SK-N-DZ (cell line): ENCODE measurements around the gene LANCL2. TPM values are rescaled to one million over a fixed set of nuclear protein-coding genes. Genes with fewer than 3 reads are reported as not detected.
"Not testable (repeated sequence)": the region's sequence is repeated elsewhere in the genome, so short reads cannot be mapped to it uniquely, and the experiment has no call there.

Experiments
- DNase-seq: peaks from one replicate; pipeline ENCODE4 v3.0.0-alpha.2; 2015; ENCODE audit warnings: low spot score
- polyA plus RNA-seq, 2 experiments: library from polyadenylated mRNA; depleted of rRNA; stranded (reverse); fragments of >200 nt; gene quantifications; 2 replicates each; pipeline ENCODE4 v1.2.3, GENCODE V29; 2014

The LANCL2 gene, protein sequence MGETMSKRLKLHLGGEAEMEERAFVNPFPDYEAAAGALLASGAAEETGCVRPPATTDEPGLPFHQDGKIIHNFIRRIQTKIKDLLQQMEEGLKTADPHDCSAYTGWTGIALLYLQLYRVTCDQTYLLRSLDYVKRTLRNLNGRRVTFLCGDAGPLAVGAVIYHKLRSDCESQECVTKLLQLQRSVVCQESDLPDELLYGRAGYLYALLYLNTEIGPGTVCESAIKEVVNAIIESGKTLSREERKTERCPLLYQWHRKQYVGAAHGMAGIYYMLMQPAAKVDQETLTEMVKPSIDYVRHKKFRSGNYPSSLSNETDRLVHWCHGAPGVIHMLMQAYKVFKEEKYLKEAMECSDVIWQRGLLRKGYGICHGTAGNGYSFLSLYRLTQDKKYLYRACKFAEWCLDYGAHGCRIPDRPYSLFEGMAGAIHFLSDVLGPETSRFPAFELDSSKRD
- polyA plus RNA-seq (2014; cell fraction: cytosol; rRNA removed), result 9.3 and 9.9 TPM in 2 replicates
- polyA plus RNA-seq (2014; cell fraction: nucleus; rRNA removed), result 5.9 and 8.8 TPM in 2 replicates

GRCh38 chr7:55365205-55365674, at the start of gene LANCL2:
LANCL2 (plus strand) TSS chr7:55365337; CDS start chr7:55366026, 689 bp downstream.
- DNase-seq, result no peak

DNA sequence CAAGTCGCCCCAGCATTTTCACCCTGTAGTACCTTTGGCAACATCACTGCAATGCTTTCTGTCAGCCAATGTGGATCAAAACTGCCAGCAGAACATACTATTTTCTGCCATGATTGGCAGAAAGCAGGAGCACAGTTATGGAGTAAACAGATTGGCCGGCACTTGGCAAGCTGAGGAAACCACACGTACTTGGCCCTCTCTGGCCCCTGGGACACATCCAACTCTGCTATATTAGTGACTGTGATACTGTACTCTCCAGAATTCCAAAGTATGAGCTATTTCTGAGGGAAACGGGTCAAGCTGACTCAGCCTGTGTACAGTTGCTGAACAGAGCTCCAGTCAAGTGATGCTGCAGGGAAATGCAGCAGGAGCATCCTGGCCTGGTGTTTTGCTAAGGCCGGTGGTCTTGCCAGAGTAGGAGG, 39.8 kb upstream of the LANCL2 start:
- DNase-seq, result no peak

GRCh38 chr7:55326081-55326835, 38.9 kb upstream of the LANCL2 start:
- no peak for DNase-seq

GRCh38 chr7:55326945-55327626, 38.1 kb upstream of the LANCL2 start:
- DNase-seq, result no peak

- DNase-seq, result no peak
Measured at GRCh38 chr7:55335151-55335550, 30.0 kb upstream of the LANCL2 start.

- no peak for DNase-seq
Measured at GRCh38 chr7:55335786-55336185, 29.4 kb upstream of the LANCL2 start.

- DNase-seq, result no peak
Measured at GRCh38 chr7:55336540-55336939, 28.6 kb upstream of the LANCL2 start.

DNA sequence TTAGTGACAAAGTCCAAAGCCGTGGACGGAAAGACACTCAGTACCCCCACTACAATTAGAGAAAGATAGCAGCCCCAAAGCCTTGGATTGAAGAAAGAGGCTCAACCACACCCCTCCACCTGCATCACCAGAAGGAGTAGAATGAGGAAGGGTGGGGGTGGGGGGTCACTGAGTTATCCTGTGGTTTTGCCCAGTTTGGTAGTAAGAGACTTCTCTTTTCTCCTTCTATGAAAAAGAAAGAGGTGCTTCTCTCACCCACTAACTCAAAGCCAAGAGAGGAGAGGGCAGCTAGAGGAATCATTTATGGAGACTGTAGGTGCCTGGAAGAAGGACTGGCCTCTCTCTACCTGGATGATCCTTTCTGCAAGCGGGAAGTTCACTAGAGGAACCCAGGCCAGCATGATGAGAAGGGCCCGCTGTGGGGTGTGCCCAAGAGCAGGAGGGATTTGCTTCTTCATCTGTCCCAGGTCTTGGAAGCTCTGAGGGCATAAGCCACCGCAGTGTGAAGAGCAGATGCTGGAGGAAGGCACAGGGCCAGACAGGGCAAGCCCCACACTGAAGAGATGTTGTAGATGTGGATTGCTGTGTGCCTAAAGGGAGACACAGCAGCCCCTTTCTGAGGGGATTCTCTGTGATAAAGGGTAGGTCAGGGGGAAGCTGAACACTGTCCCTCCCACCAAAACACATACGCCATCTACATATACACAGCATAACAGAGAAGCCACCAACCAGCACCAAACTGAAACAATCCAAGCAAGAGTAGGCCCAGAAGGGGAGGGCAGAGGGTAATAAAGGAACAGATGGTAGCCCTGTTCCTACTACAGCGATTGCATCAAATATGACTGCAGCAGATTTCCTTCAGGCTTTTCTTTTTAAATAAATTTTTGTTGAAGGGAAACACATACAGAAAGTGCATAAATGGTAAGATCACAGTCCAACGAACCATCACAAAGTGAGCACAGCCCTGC, 25.8 kb upstream of the LANCL2 start:
- no peak for DNase-seq

- DNase-seq, result no peak
Measured at GRCh38 chr7:55342216-55342871, 22.8 kb upstream of the LANCL2 start.

GRCh38 chr7:55343002-55343781, 21.9 kb upstream of the LANCL2 start:
- no peak for DNase-seq

DNA sequence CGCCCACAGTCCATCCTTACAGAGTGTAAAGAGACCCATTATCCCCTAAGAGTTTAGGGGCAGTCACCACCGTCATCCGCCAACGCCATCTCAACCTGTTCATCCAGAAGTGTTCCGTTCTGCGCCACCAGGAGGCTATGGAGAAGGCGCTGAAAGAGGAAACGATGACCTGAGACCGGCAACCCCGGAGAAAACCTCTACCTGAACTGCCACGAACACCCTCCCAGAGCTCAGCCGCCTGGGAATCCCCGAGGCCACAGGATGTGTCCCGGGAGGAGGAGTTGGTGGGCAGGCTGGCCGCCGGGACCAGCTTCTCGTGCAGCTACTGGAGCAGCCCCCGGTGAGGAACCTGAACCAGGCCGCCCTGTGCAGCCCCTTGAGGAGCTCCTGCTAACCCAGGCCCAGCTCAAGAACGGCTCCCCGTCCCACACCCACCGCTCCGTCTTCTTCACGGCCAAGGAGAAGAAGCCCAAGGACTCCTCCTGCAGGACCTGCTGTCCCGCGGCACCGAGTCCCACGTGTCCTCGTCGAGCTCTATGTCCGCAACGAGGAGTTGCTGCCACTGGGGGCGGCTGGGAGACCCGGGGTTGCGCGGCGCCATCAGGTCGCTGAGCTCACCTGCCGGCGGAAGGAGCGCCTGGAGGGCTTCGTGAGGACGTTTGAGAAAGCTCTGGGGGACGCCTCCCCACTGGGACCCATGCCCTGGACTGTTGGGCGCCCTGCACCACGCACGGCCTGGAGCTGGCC, 21.1 kb upstream of the LANCL2 start:
- no peak for DNase-seq

DNA sequence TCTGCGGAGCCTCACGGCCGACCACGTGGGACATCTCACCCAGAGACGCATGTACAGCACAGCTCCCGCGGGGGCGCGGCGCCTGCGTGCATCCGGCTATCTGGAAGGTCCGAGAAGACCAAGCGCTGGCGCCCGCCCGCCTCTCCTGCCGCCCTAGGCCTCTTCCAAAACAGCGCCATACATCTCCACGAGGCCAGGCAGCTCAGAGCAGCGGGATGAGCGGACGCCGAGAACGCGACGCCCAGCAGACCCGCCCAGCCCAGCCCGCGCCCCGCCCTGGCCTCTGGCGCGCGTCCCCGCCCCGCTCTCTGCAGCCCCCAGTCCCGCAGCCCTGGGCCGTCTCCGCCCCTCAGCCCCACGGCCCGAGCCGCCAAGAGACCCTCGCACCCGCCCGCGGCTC, 20.3 kb upstream of the LANCL2 start:
- no peak for DNase-seq

DNA sequence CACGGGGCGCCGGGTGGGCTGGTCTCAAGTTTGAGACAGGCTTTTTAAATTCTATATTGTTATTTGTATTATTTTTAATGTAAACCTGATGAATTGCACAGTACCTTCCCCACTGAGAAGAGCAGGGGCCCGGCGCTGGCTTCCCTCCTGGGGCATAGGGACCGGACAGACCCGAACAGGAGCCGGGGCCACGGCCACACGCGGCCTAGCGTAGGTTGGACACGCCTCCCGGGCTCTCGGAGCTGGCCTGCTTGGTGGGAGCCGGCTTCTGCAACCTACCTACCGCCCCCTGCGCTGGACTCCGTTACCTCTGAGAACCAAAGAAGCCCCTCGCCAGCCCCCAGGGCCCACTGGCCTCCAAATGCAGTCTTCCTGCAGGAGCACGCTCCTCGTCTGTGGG, 19.8 kb upstream of the LANCL2 start:
- no peak for DNase-seq

- no peak for DNase-seq
Measured at GRCh38 chr7:55348502-55348901, 16.6 kb upstream of the LANCL2 start.

GRCh38 chr7:55349121-55349520, 16.0 kb upstream of the LANCL2 start:
- no peak for DNase-seq

DNA sequence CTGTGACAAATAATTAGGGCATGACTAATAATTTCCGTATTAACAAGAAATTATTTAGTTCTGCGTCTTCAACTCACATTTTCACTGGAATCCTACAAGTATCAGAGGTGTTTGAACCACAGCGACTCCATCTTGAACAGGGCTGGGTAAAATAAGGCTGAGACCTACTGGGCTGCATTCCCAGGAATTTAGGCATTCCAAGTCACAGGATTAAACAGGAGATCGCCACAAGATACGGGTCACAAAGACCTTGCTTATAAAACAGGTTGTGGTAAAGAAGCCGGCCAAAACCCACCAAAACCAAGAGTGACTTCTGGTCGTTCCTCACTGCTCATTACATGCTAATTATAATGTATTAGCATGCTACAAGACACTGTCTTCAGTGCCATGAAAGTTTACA, 14.9 kb upstream of the LANCL2 start:
- no peak for DNase-seq

- no peak for DNase-seq
Measured at GRCh38 chr7:55351263-55351662, 13.9 kb upstream of the LANCL2 start.

DNA sequence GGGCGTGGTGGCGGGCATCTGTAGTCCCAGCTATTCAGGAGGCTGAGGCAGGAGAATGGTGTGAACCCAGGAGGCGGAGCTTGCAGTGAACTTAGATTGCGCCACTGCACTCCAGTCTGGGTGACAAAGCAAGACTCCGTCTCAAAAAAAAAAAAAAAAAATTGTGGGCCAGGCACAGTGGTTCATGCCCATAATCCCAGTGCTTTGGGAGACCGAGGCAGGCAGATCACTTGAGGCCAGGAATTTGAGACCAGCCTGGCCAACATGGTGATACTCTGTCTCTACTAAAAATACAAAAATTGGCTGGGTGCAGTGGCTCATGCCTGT, 12.2 kb upstream of the LANCL2 start:
- not testable (repeated sequence) for DNase-seq

DNA sequence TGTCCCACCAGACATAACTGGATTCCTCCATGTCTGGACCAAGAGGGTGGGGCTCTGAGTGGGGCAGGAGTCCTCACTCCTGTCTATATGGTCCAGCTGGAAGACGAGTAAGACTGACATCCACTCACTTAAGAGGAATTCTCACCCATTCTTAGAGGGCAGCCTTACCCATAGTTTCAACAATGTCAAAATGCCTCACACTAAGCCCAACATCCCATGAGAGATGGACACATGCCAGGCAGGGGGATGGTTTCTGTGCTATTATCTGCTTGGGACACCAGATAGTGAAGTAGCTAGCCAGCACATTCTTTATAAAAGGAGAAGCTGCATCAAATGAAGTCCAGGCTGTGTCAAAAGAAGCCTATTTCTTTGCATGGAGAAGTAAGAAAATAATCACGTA, 4.7 kb upstream of the LANCL2 start:
- no peak for DNase-seq
